ENCODE data around the gene KRTAP12-2.
"Not testable (repeated sequence)": the region's sequence is repeated elsewhere in the genome, so short reads cannot be mapped to it uniquely, and the experiment has no call there.

KRTAP12-2 gene

GRCh38 chr21:44702111-44702972 is 35.6 kb upstream of the KRTAP12-2 start:
- DNase-seq (ENCODE audit: low spot score) = no peak

GRCh38 chr21:44701541-44701940 is 34.8 kb upstream of the KRTAP12-2 start:
- no peak for DNase-seq (ENCODE audit: low spot score)

GRCh38 chr21:44701023-44701400 is 34.3 kb upstream of the KRTAP12-2 start:
- DNase-seq (ENCODE audit: low spot score) = no peak

GRCh38 chr21:44700101-44701022 is 33.6 kb upstream of the KRTAP12-2 start:
- DNase-seq (ENCODE audit: low spot score) = no peak

- DNase-seq (ENCODE audit: low spot score) = no peak
Measured at GRCh38 chr21:44699502-44700001, 32.8 kb upstream of the KRTAP12-2 start.

GRCh38 chr21:44697811-44698734 is 31.3 kb upstream of the KRTAP12-2 start:
- no peak for DNase-seq (ENCODE audit: low spot score)

- not testable (repeated sequence) for DNase-seq (ENCODE audit: low spot score)
Measured at GRCh38 chr21:44697172-44697810, 30.6 kb upstream of the KRTAP12-2 start, which contains the start of gene KRTAP10-12. TSS of gene KRTAP10-12 (plus strand) at chr21:44697172. CDS start at chr21:44697202, 30 bp downstream.

- DNase-seq (ENCODE audit: low spot score) = no peak
Measured at GRCh38 chr21:44696572-44696971, 29.8 kb upstream of the KRTAP12-2 start.

GRCh38 chr21:44695641-44696040 is 28.9 kb upstream of the KRTAP12-2 start:
- DNase-seq (ENCODE audit: low spot score) = no peak

- DNase-seq (ENCODE audit: low spot score) = no peak
Measured at GRCh38 chr21:44695184-44695583, 28.5 kb upstream of the KRTAP12-2 start.

- DNase-seq (ENCODE audit: low spot score) = no peak
Measured at GRCh38 chr21:44694776-44695175, 28.0 kb upstream of the KRTAP12-2 start.

- no peak for DNase-seq (ENCODE audit: low spot score)
Measured at GRCh38 chr21:44692798-44693512, 26.2 kb upstream of the KRTAP12-2 start.

GRCh38 chr21:44691686-44692085 is 25.0 kb upstream of the KRTAP12-2 start:
- no peak for DNase-seq (ENCODE audit: low spot score)

GRCh38 chr21:44689740-44690139 is 23.0 kb upstream of the KRTAP12-2 start:
- not testable (repeated sequence) for DNase-seq (ENCODE audit: low spot score)

- no peak for DNase-seq (ENCODE audit: low spot score)
Measured at GRCh38 chr21:44687671-44688070, 20.9 kb upstream of the KRTAP12-2 start.

- DNase-seq (ENCODE audit: low spot score) = no peak
Measured at GRCh38 chr21:44686843-44687561, 20.3 kb upstream of the KRTAP12-2 start.

- no peak for DNase-seq (ENCODE audit: low spot score)
Measured at GRCh38 chr21:44686000-44686781, 19.5 kb upstream of the KRTAP12-2 start.

GRCh38 chr21:44685050-44685449 is 18.3 kb upstream of the KRTAP12-2 start:
- not testable (repeated sequence) for DNase-seq (ENCODE audit: low spot score)

GRCh38 chr21:44684483-44684882 is 17.8 kb upstream of the KRTAP12-2 start:
- DNase-seq (ENCODE audit: low spot score) = no peak
